ENCODE measurements around the gene AIF1L.

The AIF1L gene

GRCh38 chr9:131096269-131097125, at the start of gene AIF1L:
Gene AIF1L (plus strand): TSS chr9:131096531. CDS start chr9:131096630, 99 bp downstream.
- DNase-seq: peak; percentile 40

- DNase-seq: peak; percentile 84
Measured at GRCh38 chr9:131046581-131047202, 49.6 kb upstream of the AIF1L start.

GRCh38 chr9:131048332-131048731, 48.0 kb upstream of the AIF1L start:
- DNase-seq: no peak

GRCh38 chr9:131048820-131049219, 47.5 kb upstream of the AIF1L start:
- DNase-seq: no peak

GRCh38 chr9:131049829-131050715, 46.3 kb upstream of the AIF1L start:
- no peak for DNase-seq

GRCh38 chr9:131050831-131051230, 45.5 kb upstream of the AIF1L start:
- no peak for DNase-seq

- DNase-seq: no peak
Measured at GRCh38 chr9:131051592-131052517, 44.5 kb upstream of the AIF1L start.

- DNase-seq: no peak
Measured at GRCh38 chr9:131053896-131054295, 42.4 kb upstream of the AIF1L start.

GRCh38 chr9:131056781-131057506, 39.4 kb upstream of the AIF1L start:
- DNase-seq: no peak

- DNase-seq: no peak
Measured at GRCh38 chr9:131060900-131061630, 35.3 kb upstream of the AIF1L start.

- DNase-seq: no peak
Measured at GRCh38 chr9:131062969-131063368, 33.4 kb upstream of the AIF1L start.

GRCh38 chr9:131065599-131065998, 30.7 kb upstream of the AIF1L start:
- no peak for DNase-seq

- no peak for DNase-seq
Measured at GRCh38 chr9:131067625-131068024, 28.7 kb upstream of the AIF1L start.

GRCh38 chr9:131068076-131068816, 28.1 kb upstream of the AIF1L start:
- DNase-seq: no peak

GRCh38 chr9:131069699-131070098, 26.6 kb upstream of the AIF1L start:
- no peak for DNase-seq

- DNase-seq: no peak
Measured at GRCh38 chr9:131072107-131072870, 24.0 kb upstream of the AIF1L start.

- DNase-seq: no peak
Measured at GRCh38 chr9:131072871-131073237, 23.5 kb upstream of the AIF1L start.

- no peak for DNase-seq
Measured at GRCh38 chr9:131076347-131077195, 19.8 kb upstream of the AIF1L start.

Data from stimulated activated CD8-positive, alpha-beta memory T cell treated with anti-CD3 and anti-CD28 coated beads, Interleukin-4, amount 100 ng/mL, for 48 hours (primary cell).